ENCODE data around the gene FIZ1.

- TF ChIP-seq PATZ1 (CRISPR knock-in tag; IDR thresholded peaks at IDR 0.05; ENCODE audit: borderline replicate concordance) (no peak), RARB (CRISPR knock-in tag; IDR thresholded peaks at IDR 0.05) (no peak), CSDC2 (CRISPR knock-in tag; IDR thresholded peaks at IDR 0.05) (no peak), ISL1 (CRISPR knock-in tag; IDR thresholded peaks at IDR 0.05) (no peak), ZFP3 (CRISPR knock-in tag; IDR thresholded peaks at IDR 0.05) (no peak), PPARA (CRISPR knock-in tag; IDR thresholded peaks at IDR 0.05; ENCODE audit: borderline replicate concordance) (no peak), BACH2 (CRISPR knock-in tag; IDR thresholded peaks at IDR 0.05; ENCODE audit: borderline replicate concordance) (no peak), ZNF8 (CRISPR knock-in tag; IDR thresholded peaks at IDR 0.05) (no peak), ZNF565 (CRISPR knock-in tag; conservative IDR thresholded peaks at IDR 0.05; ENCODE audit: low read depth) (no peak)
Observed at GRCh38 chr19:55592391-55593090, 6.8 kb downstream of the FIZ1 start.

Measured in SK-N-SH treated with all-trans-retinoic acid at 6 μM for 48 hours (cell line).